Hematopoietic multipotent progenitor cell treated with erythropoietin and hydrocortisone succinate and interleukin-3 and kit ligand, for 15 days (in vitro differentiated cells): ENCODE results near the gene TXNDC2.

Experiments used
- DNase-seq: peaks from one replicate; pipeline ENCODE4 v3.0.0-alpha.2; 2015; ENCODE audit warnings: low spot score

TXNDC2 gene

DNA sequence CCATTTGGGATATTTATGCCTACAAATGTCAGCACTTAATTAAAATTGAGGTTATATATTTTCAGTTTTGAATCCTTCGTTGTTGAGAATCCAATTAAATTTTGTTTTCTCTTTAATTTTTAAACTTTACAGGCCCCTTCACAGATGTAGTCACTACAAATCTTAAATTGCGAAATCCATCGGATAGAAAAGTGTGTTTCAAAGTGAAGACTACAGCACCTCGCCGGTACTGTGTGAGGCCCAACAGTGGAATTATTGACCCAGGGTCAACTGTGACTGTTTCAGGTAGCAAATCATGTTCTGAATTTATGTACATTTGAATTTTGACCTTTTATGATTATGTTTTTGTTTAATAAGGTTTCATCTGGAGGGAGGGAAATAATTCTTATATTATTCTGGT, 45.9 kb downstream of the TXNDC2 start:
- DNase-seq = no peak

DNA sequence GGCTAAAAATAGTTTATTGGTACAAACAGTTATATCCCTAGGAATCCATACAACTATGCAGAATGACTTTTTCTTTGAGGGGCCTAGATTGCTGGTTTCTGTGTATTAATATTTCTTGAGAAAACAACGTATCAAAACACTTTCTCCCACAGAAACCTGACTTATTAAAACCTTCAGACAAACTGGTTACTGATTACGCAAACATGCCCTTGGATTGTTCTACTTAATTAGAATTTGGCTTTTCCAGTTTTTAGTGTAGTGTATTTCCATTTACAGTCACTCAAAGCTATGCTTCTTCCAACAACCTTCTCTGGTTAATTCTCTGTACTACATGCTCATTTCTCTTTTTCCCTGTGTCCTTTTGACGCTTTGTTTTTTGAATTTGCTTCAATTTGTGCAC, 48.1 kb downstream of the TXNDC2 start:
- no peak for DNase-seq

DNA sequence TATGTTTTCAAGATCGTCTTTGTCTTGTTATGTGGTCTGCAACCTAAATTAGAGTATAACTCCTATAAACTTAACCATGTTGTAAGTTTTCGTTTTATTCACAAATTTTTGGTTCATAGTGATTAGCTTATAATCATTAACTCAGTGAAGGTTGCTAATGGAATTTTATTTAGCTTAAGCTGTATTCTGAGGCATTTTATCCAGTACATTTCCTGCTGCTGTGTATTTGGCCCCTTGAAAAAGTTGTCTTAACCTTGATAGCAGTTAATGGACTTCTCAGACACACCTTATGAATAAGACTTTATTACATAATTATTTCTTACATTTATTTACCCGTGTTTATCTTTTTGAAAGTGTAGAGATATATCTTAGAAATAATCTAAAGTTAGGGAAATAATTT, 48.5 kb downstream of the TXNDC2 start:
- DNase-seq = no peak
